AG04449 (cell line): ENCODE results near the gene CAPNS2.

Experiments used
- CTCF ChIA-PET: fragments of 350-600 bp; formaldehyde crosslinking; extraction: SDS; loops from one replicate; lab custom pipeline; 2021; ENCODE audit warnings: antibody characterized with exemption; lab: Yijun Ruan, JAX
- POLR2A ChIA-PET: fragments of 400-600, 350-600 bp; formaldehyde crosslinking; extraction: SDS; loops from one replicate; lab custom pipeline; 2020; ENCODE audit warnings: antibody characterized with exemption, inconsistent platforms; lab: Yijun Ruan, JAX
- DNase-seq: peaks from one replicate; pipeline ENCODE4 v3.0.0-alpha.2; 2010; ENCODE audit warnings: low read depth, low spot score
- H3K4me3 ChIP-seq: 2 replicates; pipeline ENCODE4 v1.5.1; 2011; ENCODE audit warnings: low read depth, mild to moderate bottlenecking, control low read depth, low read length
- CTCF ChIP-seq: IDR thresholded peaks from one replicate; pipeline ENCODE4 v1.5.1; 2011; ENCODE audit warnings: mild to moderate bottlenecking, moderate library complexity, low read length, control low read depth, inconsistent platforms; ENCODE audit not compliant: insufficient read depth; ENCODE audit errors: missing control alignments

CAPNS2 gene

GRCh38 chr16:55532227-55532626, 34.3 kb upstream of the CAPNS2 start:
- no peak for TF ChIP-seq CTCF
- POLR2A ChIA-PET, result interaction anchor here (0.6 to 0.9 kb wide), 3 partner anchors 22 to 1284 kb away, joined by 3 read pairs; no protein-coding TSS in a partner anchor
- DNase-seq, result no peak
- CTCF ChIA-PET, result interaction anchor here (1.4 to 12.6 kb wide), 2 partner anchors 33 to 68 kb away, joined by 3 to 145 read pairs; no protein-coding TSS in a partner anchor
- H3K4me3 ChIP-seq, result no peak overlapping the region

GRCh38 chr16:55534756-55535155, 31.7 kb upstream of the CAPNS2 start:
- ChIA-PET POLR2A (no interaction called here), CTCF (interaction anchor here (1.6 to 12.6 kb wide), 3 partner anchors 10 to 70 kb away, joined by 5 to 145 read pairs (median 9); no protein-coding TSS in a partner anchor)
- TF ChIP-seq CTCF, result no peak
- DNase-seq, result no peak
- H3K4me3 ChIP-seq, result no peak overlapping the region

GRCh38 chr16:55539049-55539448, 27.4 kb upstream of the CAPNS2 start:
- POLR2A ChIA-PET, result no interaction called here
- TF ChIP-seq CTCF, result no peak
- H3K4me3 ChIP-seq, result no peak overlapping the region
- CTCF ChIA-PET, result interaction anchor here (0.7 to 12.6 kb wide), 4 partner anchors 51 to 165 kb away, joined by 3 to 145 read pairs (median 36); no protein-coding TSS in a partner anchor
- DNase-seq, result no peak

GRCh38 chr16:55539488-55539887, 27.0 kb upstream of the CAPNS2 start:
- H3K4me3 ChIP-seq, result no peak overlapping the region
- DNase-seq, result no peak
- POLR2A ChIA-PET, result interaction anchor here (0.5 kb wide), 1 partner anchor 13 kb away, joined by 3 read pairs; no protein-coding TSS in a partner anchor
- CTCF ChIA-PET, result interaction anchor here (0.7 to 12.6 kb wide), 5 partner anchors 51 to 165 kb away, joined by 3 to 145 read pairs (median 11); no protein-coding TSS in a partner anchor
- TF ChIP-seq CTCF, result no peak

GRCh38 chr16:55540221-55540620, 26.3 kb upstream of the CAPNS2 start:
- TF ChIP-seq CTCF, result no peak
- CTCF ChIA-PET, result interaction anchor here (1.2 to 12.6 kb wide), 4 partner anchors 45 to 162 kb away, joined by 3 to 145 read pairs (median 32); no protein-coding TSS in a partner anchor

GRCh38 chr16:55542459-55543082, 23.9 kb upstream of the CAPNS2 start:
- no peak for TF ChIP-seq CTCF
- H3K4me3 ChIP-seq, result no peak overlapping the region
- CTCF ChIA-PET, result interaction anchor here (0.8 to 12.6 kb wide), 6 partner anchors 21 to 161 kb away, joined by 3 to 145 read pairs (median 8); partner anchors contain the start of gene MMP2
- POLR2A ChIA-PET, result no interaction called here
- DNase-seq, result no peak

More at GRCh38 chr16:55540221-55540620, 26.3 kb upstream of the CAPNS2 start:
- POLR2A ChIA-PET, result no interaction called here
- no peak overlapping the region for H3K4me3 ChIP-seq
- no peak for DNase-seq
